ENCODE data around the gene CAPN9.

The CAPN9 gene

GRCh38 chr1:230753586-230754251 lies 6.5 kb downstream of the CAPN9 start:
- TF ChIP-seq CTCF (IDR thresholded peaks at IDR 0.05; ENCODE audit: low read depth, low read length, missing control alignments) = no peak
- H3K4me3 ChIP-seq (replicated peaks; ENCODE audit: low read depth, low read length) = no peak overlapping the region
- DNase-seq (ENCODE audit: extremely low read depth, low read depth) = no peak

GRCh38 chr1:230754796-230755195 lies 7.6 kb downstream of the CAPN9 start:
- no peak for TF ChIP-seq CTCF (IDR thresholded peaks at IDR 0.05; ENCODE audit: low read depth, low read length, missing control alignments)
- DNase-seq (ENCODE audit: extremely low read depth, low read depth) = no peak
- no peak overlapping the region for H3K4me3 ChIP-seq (replicated peaks; ENCODE audit: low read depth, low read length)

GRCh38 chr1:230757856-230758708 lies 10.9 kb downstream of the CAPN9 start:
- H3K4me3 ChIP-seq (replicated peaks; ENCODE audit: low read depth, low read length) = no peak overlapping the region
- no peak for TF ChIP-seq CTCF (IDR thresholded peaks at IDR 0.05; ENCODE audit: low read depth, low read length, missing control alignments)
- no peak for DNase-seq (ENCODE audit: extremely low read depth, low read depth)

GRCh38 chr1:230758709-230759368 lies 11.7 kb downstream of the CAPN9 start:
- peak; percentile 72 for DNase-seq (ENCODE audit: extremely low read depth, low read depth)
- H3K4me3 ChIP-seq (replicated peaks; ENCODE audit: low read depth, low read length) = no peak overlapping the region
- TF ChIP-seq CTCF (IDR thresholded peaks at IDR 0.05; ENCODE audit: low read depth, low read length, missing control alignments) = no peak

GRCh38 chr1:230759369-230760065 lies 12.3 kb downstream of the CAPN9 start:
- no peak for TF ChIP-seq CTCF (IDR thresholded peaks at IDR 0.05; ENCODE audit: low read depth, low read length, missing control alignments)
- DNase-seq (ENCODE audit: extremely low read depth, low read depth) = no peak

GRCh38 chr1:230760360-230760827 lies 13.2 kb downstream of the CAPN9 start:
- no peak overlapping the region for H3K4me3 ChIP-seq (replicated peaks; ENCODE audit: low read depth, low read length)
- no peak for TF ChIP-seq CTCF (IDR thresholded peaks at IDR 0.05; ENCODE audit: low read depth, low read length, missing control alignments)
- DNase-seq (ENCODE audit: extremely low read depth, low read depth) = no peak

More at GRCh38 chr1:230759369-230760065, 12.3 kb downstream of the CAPN9 start:
- no peak overlapping the region for H3K4me3 ChIP-seq (replicated peaks; ENCODE audit: low read depth, low read length)

Data from HFF-Myc (cell line).